NOMO-1 (cell line): Measurements from ENCODE around the gene BARX1.
A peak's percentile ranks its signal among the peaks of the same experiment; 100 is the strongest.
"Not testable (repeated sequence)": the region's sequence is repeated elsewhere in the genome, so short reads cannot be mapped to it uniquely, and the experiment has no call there.

Source experiments
- DNase-seq, 2 experiments: peaks; one replicate each; lab custom pipeline; 2025; ENCODE audit not compliant: unreplicated experiment in 2 of 2; lab: John Stamatoyannopoulos, UW

Gene BARX1

GRCh38 chr9:93955111-93955980 is at the start of gene BARX1:
TSS of gene BARX1 (minus strand) at chr9:93955355. CDS start at chr9:93955146, 209 bp downstream.
- DNase-seq = no peak

- DNase-seq = peak; percentile 16 to 68
These were observed 47.4 kb upstream of the BARX1 start for GRCh38 chr9:94002316-94003140.

GRCh38 chr9:93996863-93997262 is 41.7 kb upstream of the BARX1 start:
- DNase-seq = no peak

GRCh38 chr9:93996367-93996766 is 41.2 kb upstream of the BARX1 start:
- no peak for DNase-seq

GRCh38 chr9:93994545-93994944 is 39.4 kb upstream of the BARX1 start:
- no peak for DNase-seq

- no peak for DNase-seq
These were observed 39.0 kb upstream of the BARX1 start for GRCh38 chr9:93994132-93994531.

- DNase-seq = no peak
These were observed 37.7 kb upstream of the BARX1 start for GRCh38 chr9:93992830-93993229.

- no peak for DNase-seq
These were observed 35.3 kb upstream of the BARX1 start for GRCh38 chr9:93990448-93990847.

- no peak for DNase-seq
These were observed 32.9 kb upstream of the BARX1 start for GRCh38 chr9:93988056-93988455.

GRCh38 chr9:93984860-93985259 is 29.7 kb upstream of the BARX1 start:
- no peak for DNase-seq

- DNase-seq = no peak
These were observed 28.7 kb upstream of the BARX1 start for GRCh38 chr9:93983875-93984274.

- no peak for DNase-seq
These were observed 24.6 kb upstream of the BARX1 start for GRCh38 chr9:93979721-93980120.

- DNase-seq = no peak
These were observed 23.4 kb upstream of the BARX1 start for GRCh38 chr9:93978551-93978950.

GRCh38 chr9:93976973-93977372 is 21.8 kb upstream of the BARX1 start:
- DNase-seq = no peak

GRCh38 chr9:93976081-93976480 is 20.9 kb upstream of the BARX1 start:
- no peak for DNase-seq

GRCh38 chr9:93975262-93975661 is 20.1 kb upstream of the BARX1 start:
- DNase-seq = no peak

- DNase-seq = no peak
These were observed 19.0 kb upstream of the BARX1 start for GRCh38 chr9:93974151-93974550.

- not testable (repeated sequence) for DNase-seq
These were observed 17.5 kb upstream of the BARX1 start for GRCh38 chr9:93972655-93973054.

GRCh38 chr9:93969328-93969661 is 14.1 kb upstream of the BARX1 start:
- DNase-seq = no peak

GRCh38 chr9:93968451-93969327 is 13.5 kb upstream of the BARX1 start:
- no peak for DNase-seq
